K562 (cell line): ENCODE measurements around the gene HSD17B10. TPM values are rescaled to one million over a fixed set of nuclear protein-coding genes. Genes with fewer than 3 reads are reported as not detected.

Source experiments
- ATAC-seq: fragments of 200-7000 bp; cut with Tn5 transposase; 3 replicates; pipeline ENCODE4 v1.9.1; 2020; ENCODE audit warnings: moderate library complexity
- BruUV-seq: library from RNA; stranded (reverse); fragments of 400-500 nt; replicated peaks from 2 replicates; lab custom pipeline; 2021; lab: Mats Ljungman, UMichigan
- CTCF ChIA-PET: fragments of 300-600 bp; formaldehyde crosslinking; extraction: SDS; loops from one replicate; lab custom pipeline; 2021; ENCODE audit warnings: low intra/inter-chr PET ratio; lab: Yijun Ruan, JAX
- POLR2A ChIA-PET: fragments of 300-600, 350-650 bp; sonication (Branson Sonifier 250); formaldehyde crosslinking; extraction: SDS; loops from one replicate; lab custom pipeline; 2021; ENCODE audit warnings: antibody characterized with exemption, inconsistent platforms; lab: Yijun Ruan, JAX
- DNase-seq, 4 experiments: peaks; one replicate each; pipeline versions ENCODE4 v3.0.0 to v3.0.0-alpha.2; 2011 to 2018; ENCODE audit warnings: low spot score in 3 of 4, mixed read lengths in 3 of 4; ENCODE audit errors: extremely low read depth in 1 of 4
- FAIRE-seq: peaks from 2 replicates; lab custom pipeline; 2011; peaks lifted over from hg19 to GRCh38; lab: Jason Lieb, UNC
- H2AFZ ChIP-seq: 2 replicates; pipeline ENCODE4 v1.6.0; 2011; ENCODE audit warnings: low read depth, low read length, control low read depth, inconsistent platforms
- H3K27ac ChIP-seq: fragments of 200-600 bp; 3 replicates; pipeline ENCODE4 v1.8.0; 2011; ENCODE audit warnings: low read depth, mild to moderate bottlenecking, control low read depth, inconsistent platforms, low read length, moderate library complexity, mixed read lengths; ENCODE audit errors: extremely low read depth
- H3K27me3 ChIP-seq, 2 experiments: fragments of 300-600 bp in 1 of 2; 2 replicates in 1 of 2; 3 replicates in 1 of 2; pipeline versions ENCODE4 v1.6.0 to v1.8.0; 2011; ENCODE audit warnings: inconsistent platforms in 2 of 2, low read length in 2 of 2, mild to moderate bottlenecking in 1 of 2, mixed read lengths in 1 of 2, moderate library complexity in 1 of 2; ENCODE audit not compliant: control insufficient read depth in 2 of 2, insufficient read depth in 2 of 2
- H3K36me3 ChIP-seq: fragments of 300-600 bp; 3 replicates; pipeline ENCODE4 v1.8.0; 2011; ENCODE audit warnings: mild to moderate bottlenecking, low read length, inconsistent platforms; ENCODE audit not compliant: control insufficient read depth, insufficient read depth
- H3K4me1 ChIP-seq, 2 experiments: fragments of 200-600 bp in 1 of 2; replicated peaks in 1 of 2; 2 replicates in 1 of 2; 3 replicates in 1 of 2; pipeline versions ENCODE4 v1.5.1 to v1.8.0; 2011; ENCODE audit warnings: inconsistent platforms in 2 of 2, low read length in 2 of 2, mild to moderate bottlenecking in 1 of 2, mixed read lengths in 1 of 2, moderate library complexity in 1 of 2; ENCODE audit not compliant: control insufficient read depth in 2 of 2, insufficient read depth in 2 of 2
- H3K4me2 ChIP-seq: 2 replicates; pipeline ENCODE4 v1.6.1; 2011; ENCODE audit warnings: low read length, control low read depth, inconsistent platforms, mixed read lengths; ENCODE audit not compliant: insufficient read depth
- H3K4me3 ChIP-seq: fragments of 200-600 bp; sonication (generic), shearing (Covaris generic); 2 replicates; pipeline ENCODE4 v1.5.1; 2016; ENCODE audit warnings: control low read depth, inconsistent platforms
- H3K79me2 ChIP-seq: fragments of 200-600 bp; 3 replicates; pipeline ENCODE4 v1.8.0; 2011; ENCODE audit warnings: low read length, inconsistent platforms; ENCODE audit not compliant: control insufficient read depth, insufficient read depth
- H3K9ac ChIP-seq, 2 experiments: 2 replicates each; pipeline versions ENCODE4 v1.6.0 to v1.6.1; 2011; ENCODE audit warnings: low read depth in 2 of 2, low read length in 2 of 2, control low read depth in 1 of 2, inconsistent platforms in 1 of 2, mild to moderate bottlenecking in 1 of 2, mixed read lengths in 1 of 2; ENCODE audit not compliant: insufficient read depth in 1 of 2
- H3K9me1 ChIP-seq: one replicate; pipeline ENCODE4 v1.6.0; 2011; ENCODE audit warnings: inconsistent platforms, mild to moderate bottlenecking, low read length, moderate library complexity; ENCODE audit not compliant: control insufficient read depth, insufficient read depth
- H3K9me3 ChIP-seq: replicated peaks from 2 replicates; pipeline ENCODE4 v1.5.1; 2011; ENCODE audit warnings: low read depth, low read length, inconsistent platforms; ENCODE audit not compliant: control insufficient read depth, insufficient read depth
- H4K20me1 ChIP-seq: replicated peaks from 2 replicates; pipeline ENCODE4 v1.6.1; 2011; ENCODE audit warnings: low read length, inconsistent platforms, mixed read lengths; ENCODE audit not compliant: control insufficient read depth, insufficient read depth
- CAMTA2 ChIP-seq: fragments of 250-450 bp; sonication (Bioruptor Pico); conservative IDR thresholded peaks from 2 replicates; pipeline ENCODE4 v1.5.1; 2022
- EGR1 ChIP-seq: fragments of 450-650 bp; conservative IDR thresholded peaks from 2 replicates; pipeline ENCODE4 v1.6.1; 2017; ENCODE audit warnings: mild to moderate bottlenecking
- ESRRA ChIP-seq: fragments of 450-650 bp; IDR thresholded peaks from 2 replicates; pipeline ENCODE4 v1.6.1; 2014; ENCODE audit warnings: low read depth, mild to moderate bottlenecking, moderate library complexity, borderline replicate concordance
- PTBP1 ChIP-seq: fragments of 200-400 bp; formaldehyde crosslinking; IDR thresholded peaks from 2 replicates; pipeline ENCODE4 v1.6.1; 2017; ENCODE audit warnings: low read depth, low read length
- RBBP5 ChIP-seq: fragments of 200-600 bp; sonication (generic); IDR thresholded peaks from 2 replicates; pipeline ENCODE4 v1.6.1; 2012; ENCODE audit warnings: borderline replicate concordance, mild to moderate bottlenecking, low read length, control low read depth, inconsistent platforms; ENCODE audit not compliant: insufficient read depth, poor library complexity, severe bottlenecking
- ZBTB34 ChIP-seq: fragments of 250-450 bp; sonication (Bioruptor Pico); IDR thresholded peaks from 2 replicates; pipeline ENCODE4 v1.8.0; 2021; ENCODE audit warnings: mild to moderate bottlenecking, moderate library complexity
- ZBTB9 ChIP-seq: fragments of 450-650 bp; formaldehyde crosslinking; IDR thresholded peaks from 2 replicates; pipeline ENCODE4 v1.4.0; 2020; ENCODE audit warnings: mild to moderate bottlenecking, moderate library complexity
- ZNF280A ChIP-seq: fragments of 450-650 bp; IDR thresholded peaks from 2 replicates; pipeline ENCODE4 v1.6.1; 2018; ENCODE audit warnings: mild to moderate bottlenecking, low read depth; ENCODE audit not compliant: partially characterized antibody
- WGBS: fragments of 100-300 bp; shearing (Covaris generic); methylation state at CpG from one replicate; pipeline ENCODE4 v1.1.6; 2016; ENCODE audit warnings: low coverage, mixed read lengths; ENCODE audit not compliant: insufficient coverage; ENCODE audit errors: missing lambda C conversion rate; 5-methylcytosine and 5-hydroxymethylcytosine counted together
- in situ Hi-C: fragments of 300-500 bp; cut with MboI; formaldehyde crosslinking; loops from 4 replicates; pipeline ENCODE4 v1.15.0; 2018; ENCODE audit warnings: inconsistent platforms, mixed read lengths
- intact Hi-C: fragments of 100-400 bp; cut with micrococcal nuclease; formaldehyde crosslinking; loops from 2 replicates; pipeline ENCODE4 v1.14.2; 2022
- polyA plus RNA-seq, 8 experiments: library from polyadenylated mRNA; depleted of rRNA in 4 of 8; stranded (reverse) in 5 of 8; unstranded in 3 of 8; fragments of >200 nt; fragmentation: Nextera tagmentation in 2 of 8; fragmentation: Illumina TruSeq in 1 of 8; extraction: Ambion mirVana in 2 of 8; extraction: Trizol in 1 of 8; gene quantifications; 2 replicates each; pipeline versions ENCODE4 v1.2.1 to v1.2.3, GENCODE V29; 2011 to 2014; ENCODE audit warnings: inconsistent platforms in 1 of 8, missing spikeins in 1 of 8
- total RNA-seq, 7 experiments: library from RNA; depleted of rRNA in 6 of 7; stranded (reverse); fragments of >200 nt in 6 of 7; fragmentation: Illumina TruSeq in 2 of 7; extraction: Trizol in 2 of 7; gene quantifications; 2 replicates each; pipeline versions ENCODE4 v1.2.1 to v1.2.3, GENCODE V29; 2011 to 2021; ENCODE audit warnings: low replicate concordance in 1 of 7

Gene HSD17B10
- total and polyA plus RNA-seq, 9 of the 15 experiments (the other 6 are each of a cell fraction or from before 2014, with no cell fraction given): 45.3 to 221 (median 186) TPM

GRCh38 chrX:53447441-53447840, 13.3 kb upstream of the HSD17B10 start:
- ATAC-seq (no peak), DNase-seq (no peak), FAIRE-seq (no peak)
- CTCF ChIA-PET: no interaction called here
- Histone ChIP-seq H3K4me1 (no peaks in the 10 kb centered on the region), H3K27me3 (no peaks in the 10 kb centered on the region; a peak in 2 of 5 replicates), H3K4me3 (no peak overlapping the region), H4K20me1 (no peaks in the 10 kb centered on the region), H3K9me1 (no peaks in the 10 kb centered on the region), H3K27ac (no peak overlapping the region), H3K9ac (no peak overlapping the region), H3K36me3 (no peaks in the 10 kb centered on the region), H3K79me2 (no peaks in the 10 kb centered on the region), H3K9me3 (no peaks in the 10 kb centered on the region), H3K4me2 (no peak overlapping the region), H2AFZ (no peak overlapping the region)
- no TSS peak for BruUV-seq
- WGBS: 0% methylated on average over 1 of the region's 2 CpGs
- in situ Hi-C loops: loop anchor here (5.0 kb wide), 1 partner anchor 130 kb away; no protein-coding TSS in a partner anchor
- POLR2A ChIA-PET: interaction anchor here (1.0 kb wide), 1 partner anchor 161 kb away, joined by 4 read pairs; no protein-coding TSS in a partner anchor
- TF ChIP-seq ZNF280A (no peak), EGR1 (no peak), CAMTA2 (CRISPR knock-in tag) (no peak), RBBP5 (no peak), ZBTB34 (no peak), ESRRA (no peak), ZBTB9 (no peak), PTBP1 (no peak)
- intact Hi-C loops: no loop called here
